ENCODE results near the gene PDZRN4. TPM values are rescaled to one million over a fixed set of nuclear protein-coding genes. Genes with fewer than 3 reads are reported as not detected.

The PDZRN4 gene
- total and polyA plus RNA-seq, 12 donors, result 0.28 to 2.3 (median 1.0) TPM

GRCh38 chr12:41334390-41334789 is 146.3 kb downstream of the PDZRN4 start:
- Histone ChIP-seq H3K9me3 (replicated peaks in 1 of 3) (no peaks in the 10 kb centered on the region), H3K4me1 (replicated peaks in 1 of 2) (no peaks in the 10 kb centered on the region), H3K36me3 (replicated peaks in 1 of 2) (no peaks in the 10 kb centered on the region), H3K27ac (no peak overlapping the region), H3K27me3 (no peaks in the 10 kb centered on the region), H3K4me3 (no peak overlapping the region)
- no peak for TF ChIP-seq POLR2A (IDR thresholded peaks at IDR 0.05)
- TF ChIP-seq CTCF (IDR thresholded peaks at IDR 0.05), result no peak
- intact Hi-C loops (cut with DNase I), result no loop called here
- 62 to 92% (median 74%) methylated on average over 1 of the region's 1 CpG for WGBS, 4 donors
- no peak for DNase-seq

GRCh38 chr12:41336041-41336549 is 148.0 kb downstream of the PDZRN4 start:
- Histone ChIP-seq H3K4me1 (replicated peaks in 1 of 2) (no peaks in the 10 kb centered on the region), H3K9me3 (replicated peaks in 1 of 3) (no peaks in the 10 kb centered on the region), H3K36me3 (replicated peaks in 1 of 2) (no peaks in the 10 kb centered on the region), H3K27ac (no peak overlapping the region), H3K27me3 (no peaks in the 10 kb centered on the region), H3K4me3 (no peak overlapping the region)
- intact Hi-C loops (cut with DNase I), result no loop called here
- 31 to 69% (median 62%) methylated on average over 3 of the region's 3 CpGs for WGBS, 4 donors
- TF ChIP-seq POLR2A (IDR thresholded peaks at IDR 0.05) (no peak), CTCF (IDR thresholded peaks at IDR 0.05) (no peak)
- no peak for DNase-seq

GRCh38 chr12:41339784-41340183 is 151.7 kb downstream of the PDZRN4 start:
- H3K27ac ChIP-seq, result no peak overlapping the region
- H3K27me3 ChIP-seq, result no peaks in the 10 kb centered on the region
- H3K36me3 ChIP-seq (replicated peaks in 1 of 2), result no peaks in the 10 kb centered on the region
- no peaks in the 10 kb centered on the region for H3K4me1 ChIP-seq (replicated peaks in 1 of 2)
- H3K4me3 ChIP-seq, result no peak overlapping the region
- no peak for DNase-seq
- TF ChIP-seq CTCF (IDR thresholded peaks at IDR 0.05), result no peak
- intact Hi-C loops (cut with DNase I), result no loop called here
- H3K9me3 ChIP-seq (replicated peaks in 1 of 3), result no peaks in the 10 kb centered on the region

GRCh38 chr12:41344776-41345470 is 156.8 kb downstream of the PDZRN4 start:
- no peak overlapping the region for H3K4me3 ChIP-seq
- 57 to 70% (median 67%) methylated on average over 8 of the region's 8 CpGs for WGBS, 4 donors
- no peaks in the 10 kb centered on the region for H3K27me3 ChIP-seq
- TF ChIP-seq CTCF (IDR thresholded peaks at IDR 0.05), result no peak
- TF ChIP-seq POLR2A (IDR thresholded peaks at IDR 0.05), result no peak
- no peaks in the 10 kb centered on the region for H3K4me1 ChIP-seq (replicated peaks in 1 of 2)
- no peak overlapping the region for H3K27ac ChIP-seq
- no peak for DNase-seq
- H3K9me3 ChIP-seq (replicated peaks in 1 of 3), result no peaks in the 10 kb centered on the region
- H3K36me3 ChIP-seq (replicated peaks in 1 of 2), result no peaks in the 10 kb centered on the region
- intact Hi-C loops (cut with DNase I), result no loop called here

All from adrenal gland (tissue), 12 donors.